Heart left ventricle (tissue), 16 donors: ENCODE data around the gene GALNT5. TPM values are rescaled to one million over a fixed set of nuclear protein-coding genes. Genes with fewer than 3 reads are reported as not detected.
"Not testable (repeated sequence)": the region's sequence is repeated elsewhere in the genome, so short reads cannot be mapped to it uniquely, and the experiment has no call there.

ENCODE experiments used
- ATAC-seq, 4 donors: fragments of 200-7000 bp; cut with Tn5 transposase; one replicate each; pipeline ENCODE4 v1.9.1; 2020 to 2022; ENCODE audit warnings: moderate library complexity in 4 of 4, mild to moderate bottlenecking in 3 of 4, moderate number of reproducible peaks in 1 of 4
- DNase-seq, 5 donors: peaks; one replicate each; pipeline ENCODE4 v3.0.0-alpha.2; 2020
- H3K27ac ChIP-seq, 12 donors: fragments of 200-600 bp; sonication (generic) in 4 of 12; one replicate each; pipeline versions ENCODE4 v1.5.0 to v1.8.0; 2016 to 2022; ENCODE audit warnings: mild to moderate bottlenecking in 2 of 12
- H3K27me3 ChIP-seq, 9 donors: fragments of 200-600 bp; sonication (generic) in 2 of 9; one replicate each; pipeline versions ENCODE4 v1.5.1 to v1.8.0; 2016 to 2022; ENCODE audit warnings: mild to moderate bottlenecking in 3 of 9
- H3K36me3 ChIP-seq, 9 donors: fragments of 200-600 bp; sonication (generic) in 2 of 9; one replicate each; pipeline versions ENCODE4 v1.5.0 to v1.8.0; 2018 to 2022; ENCODE audit warnings: mild to moderate bottlenecking in 2 of 9
- H3K4me1 ChIP-seq, 12 donors: fragments of 200-600 bp; sonication (generic) in 4 of 12; one replicate each; pipeline versions ENCODE4 v1.5.0 to v1.8.0; 2016 to 2022; ENCODE audit warnings: mild to moderate bottlenecking in 3 of 12
- H3K4me3 ChIP-seq, 12 donors: fragments of 200-600 bp; sonication (generic) in 4 of 12; one replicate each; pipeline versions ENCODE4 v1.5.0 to v1.8.0; 2017 to 2022; ENCODE audit warnings: mild to moderate bottlenecking in 9 of 12, moderate library complexity in 4 of 12
- H3K9me3 ChIP-seq, 12 donors: fragments of 200-600 bp; sonication (generic) in 4 of 12; one replicate each; pipeline versions ENCODE4 v1.5.0 to v1.8.0; 2016 to 2022; ENCODE audit warnings: mild to moderate bottlenecking in 1 of 12
- CTCF ChIP-seq, 12 donors: fragments of 200-600 bp; sonication (generic) in 4 of 12; IDR thresholded peaks; one replicate each; pipeline versions ENCODE4 v1.5.0 to v1.8.0; 2018 to 2022; ENCODE audit warnings: antibody characterized with exemption in 12 of 12, mild to moderate bottlenecking in 5 of 12
- POLR2A ChIP-seq, 2 donors: fragments of 450-650 bp; IDR thresholded peaks; one replicate each; pipeline ENCODE4 v1.6.1; 2017; ENCODE audit warnings: antibody characterized with exemption in 2 of 2, mild to moderate bottlenecking in 2 of 2, moderate library complexity in 2 of 2
- WGBS, 4 donors: extraction: QIAGEN DNeasy Blood & Tissue Kit in 2 of 4; methylation state at CpG; one replicate each; pipeline versions ENCODE4 v1.1.5 to v1.1.7; 2013 to 2018; 5-methylcytosine and 5-hydroxymethylcytosine counted together
- intact Hi-C, 10 donors: fragments of 100-400 bp; cut with DNase I; formaldehyde crosslinking; loops; one replicate each; pipeline versions ENCODE4 v1.11.1 to v1.14.2; 2022
- polyA plus RNA-seq, 2 donors: library from polyadenylated mRNA; stranded (reverse); fragments of 200-250 nt; gene quantifications; one replicate each; pipeline ENCODE4 v1.2.3, GENCODE V29; 2013
- total RNA-seq, 9 donors: library from RNA; depleted of rRNA in 2 of 9; stranded (reverse); fragments of >200 nt in 2 of 9; fragmentation: NEBNext Ultra II Directional in 3 of 9; extraction: Animal tissue kit (Norgen Biotek cat#: 25700) in 3 of 9; gene quantifications; one replicate each; pipeline versions ENCODE4 v1.1.0 to v1.2.4, GENCODE V29; 2016 to 2023
- donor health status: ischemic (EF 13 %, LVEDD 7.1; RV severe dilation, severe dysfunction).
- donor health status: healthy with polysubstance abuse.
- donor health status: DM: no; HTN: yes; CAD: no.
- donor health status: DM: no; HTN: no; CAD: no.
- donor health status: ischemic (EF 25% LVEDD 6.9; RV normal size, moderate dysfunction).
- donor health status: ischemic (EF 25% LVEDD 5.7; RV mildly dilated, moderate dysfunction).
- donor health status: healthy.
- donor health status: DM: yes; HTN: yes; CAD: no.
- donor health status: ischemic (EF 35%, LVEDD 5.7; RV mildly dilated, moderate dysfunction).
- donor health status: nonischemic (EF 11% LVEDD 7.7; RV severe dilation, severe dysfunction).
- donor health status: DM: yes; HTN: yes; CAD: no.
- donor health status: PGD.
- donor health status: ischemic (EF 29% LVEDD 5.4; RV normal size, mild dysfunction).
- donor health status: nonischemic (EF 23%, LVEDD 6.1; RV moderate dilation, normal function).

GALNT5 gene
- total and polyA plus RNA-seq, 11 donors = 0.04 to 1.0 (median 0.16) TPM; not detected in 1

- 65 to 81% (median 75%) methylated on average over 3 of the region's 3 CpGs for WGBS, 4 donors
Observed at GRCh38 chr2:157337978-157338377, 80.5 kb downstream of the GALNT5 start.

GRCh38 chr2:157339965-157340655, 82.6 kb downstream of the GALNT5 start:
- Histone ChIP-seq H3K27me3 (no peaks in the 10 kb centered on the region), H3K4me1 (no peaks in the 10 kb centered on the region), H3K27ac (no peak overlapping the region), H3K36me3 (no peaks in the 10 kb centered on the region), H3K9me3 (peaks cover 0 to 5% (median 0%) of the 10 kb centered on the region in 12 donors), H3K4me3 (no peak overlapping the region)
- intact Hi-C loops = loop anchor here in 4 of 10 donors (5.0 to 10.0 kb wide), 3 partner anchors 38 to 155 kb away; no protein-coding TSS in a partner anchor
- WGBS, 4 donors = 79 to 89% (median 82%) methylated on average over 4 of the region's 4 CpGs
- TF ChIP-seq POLR2A (IDR thresholded peaks at IDR 0.05) = no peak
- TF ChIP-seq CTCF (IDR thresholded peaks at IDR 0.05) = no peak
- no peak for ATAC-seq
- no peak for DNase-seq

More at GRCh38 chr2:157337978-157338377, 80.5 kb downstream of the GALNT5 start:
- no peak overlapping the region for H3K4me3 ChIP-seq
- intact Hi-C loops = loop anchor here in 3 of 10 donors (5.0 to 10.0 kb wide), 3 partner anchors 36 to 157 kb away; no protein-coding TSS in a partner anchor
- no peaks in the 10 kb centered on the region for H3K27me3 ChIP-seq
- DNase-seq = no peak
- no peak for ATAC-seq
- no peak overlapping the region for H3K27ac ChIP-seq
- H3K4me1 ChIP-seq = no peaks in the 10 kb centered on the region
- no peak for TF ChIP-seq CTCF (IDR thresholded peaks at IDR 0.05)
- H3K36me3 ChIP-seq = no peaks in the 10 kb centered on the region
- H3K9me3 ChIP-seq = no peaks in the 10 kb centered on the region

GRCh38 chr2:157341381-157341780, 83.9 kb downstream of the GALNT5 start:
- not testable (repeated sequence) for ATAC-seq, H3K27me3 ChIP-seq, H3K9me3 ChIP-seq, H3K4me1 ChIP-seq, H3K27ac ChIP-seq, DNase-seq, H3K36me3 ChIP-seq, H3K4me3 ChIP-seq
- 86 to 100% (median 91%) methylated on average over 2 of the region's 2 CpGs for WGBS, 4 donors
- intact Hi-C loops = loop anchor here in 1 of 10 donors (10.0 kb wide), 1 partner anchor 143 kb away; no protein-coding TSS in a partner anchor

GRCh38 chr2:157345647-157346389, 88.3 kb downstream of the GALNT5 start:
- H3K4me1 ChIP-seq = no peaks in the 10 kb centered on the region
- H3K9me3 ChIP-seq = peaks cover 0 to 5% (median 0%) of the 10 kb centered on the region in 12 donors
- H3K4me3 ChIP-seq = no peak overlapping the region
- DNase-seq (no peak), ATAC-seq (no peak)
- no peaks in the 10 kb centered on the region for H3K27me3 ChIP-seq
- no peaks in the 10 kb centered on the region for H3K36me3 ChIP-seq
- H3K27ac ChIP-seq = no peak overlapping the region
- TF ChIP-seq POLR2A (IDR thresholded peaks at IDR 0.05) (no peak), CTCF (IDR thresholded peaks at IDR 0.05) (no peak)
- intact Hi-C loops = loop anchor here in 1 of 10 donors (10.0 kb wide), 1 partner anchor 139 kb away; no protein-coding TSS in a partner anchor
- 70 to 78% (median 73%) methylated on average over 2 of the region's 2 CpGs for WGBS, 4 donors
